ENCODE data around the gene TAF12.

- TF ChIP-seq, protein P1, sequence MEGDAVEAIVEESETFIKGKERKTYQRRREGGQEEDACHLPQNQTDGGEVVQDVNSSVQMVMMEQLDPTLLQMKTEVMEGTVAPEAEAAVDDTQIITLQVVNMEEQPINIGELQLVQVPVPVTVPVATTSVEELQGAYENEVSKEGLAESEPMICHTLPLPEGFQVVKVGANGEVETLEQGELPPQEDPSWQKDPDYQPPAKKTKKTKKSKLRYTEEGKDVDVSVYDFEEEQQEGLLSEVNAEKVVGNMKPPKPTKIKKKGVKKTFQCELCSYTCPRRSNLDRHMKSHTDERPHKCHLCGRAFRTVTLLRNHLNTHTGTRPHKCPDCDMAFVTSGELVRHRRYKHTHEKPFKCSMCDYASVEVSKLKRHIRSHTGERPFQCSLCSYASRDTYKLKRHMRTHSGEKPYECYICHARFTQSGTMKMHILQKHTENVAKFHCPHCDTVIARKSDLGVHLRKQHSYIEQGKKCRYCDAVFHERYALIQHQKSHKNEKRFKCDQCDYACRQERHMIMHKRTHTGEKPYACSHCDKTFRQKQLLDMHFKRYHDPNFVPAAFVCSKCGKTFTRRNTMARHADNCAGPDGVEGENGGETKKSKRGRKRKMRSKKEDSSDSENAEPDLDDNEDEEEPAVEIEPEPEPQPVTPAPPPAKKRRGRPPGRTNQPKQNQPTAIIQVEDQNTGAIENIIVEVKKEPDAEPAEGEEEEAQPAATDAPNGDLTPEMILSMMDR (IDR thresholded peaks at IDR 0.05): no peak
- no peak for TF ChIP-seq EZH2phosphoT487 (IDR thresholded peaks at IDR 0.05)
- TF ChIP-seq EZH2 (IDR thresholded peaks at IDR 0.05): no peak
These were observed 23.9 kb upstream of the TAF12 start for GRCh38 chr1:28666806-28667205.
